K562 (cell line): ENCODE results near the gene TRAPPC4. TPM values are rescaled to one million over a fixed set of nuclear protein-coding genes. Genes with fewer than 3 reads are reported as not detected.
A peak's percentile ranks its signal among the peaks of the same experiment; 100 is the strongest.

Experiments
- CHD7 ChIP-seq: fragments of 200-600 bp; sonication (generic); IDR thresholded peaks from one replicate; pipeline ENCODE4 v1.6.1; 2012; ENCODE audit warnings: mild to moderate bottlenecking, low read depth, low read length, inconsistent platforms
- DNMT1 ChIP-seq: fragments of 450-650 bp; IDR thresholded peaks from 2 replicates; pipeline ENCODE4 v1.6.1; 2016; ENCODE audit warnings: antibody characterized with exemption, mild to moderate bottlenecking
- HSF4 ChIP-seq: fragments of 250-450 bp; sonication (Bioruptor Pico); IDR thresholded peaks from 2 replicates; pipeline ENCODE4 v2.1.2; 2022; ENCODE audit warnings: mild to moderate bottlenecking, moderate library complexity, borderline replicate concordance
- JUN ChIP-seq, 2 experiments: sonication (generic) in 1 of 2; formaldehyde crosslinking in 1 of 2; IDR thresholded peaks; 2 replicates each; pipeline versions ENCODE4 v1.6.1 to v1.8.0; 2012 to 2022; ENCODE audit warnings: borderline replicate concordance in 2 of 2, mild to moderate bottlenecking in 2 of 2, improper control_type of control experiment in 1 of 2, low read depth in 1 of 2, low read length in 1 of 2, missing genetic modification reagents in 1 of 2
- KHSRP ChIP-seq: fragments of 450-650 bp; IDR thresholded peaks from 2 replicates; pipeline ENCODE4 v1.6.1; 2017
- NCOA4 ChIP-seq: fragments of 450-650 bp; IDR thresholded peaks from 2 replicates; pipeline ENCODE4 v1.6.1; 2018; ENCODE audit warnings: mild to moderate bottlenecking; ENCODE audit not compliant: partially characterized antibody
- SIRT6 ChIP-seq: IDR thresholded peaks from one replicate; pipeline ENCODE4 v1.6.1; 2012; ENCODE audit warnings: low read depth, mild to moderate bottlenecking, control low read depth, inconsistent platforms, low read length, moderate library complexity
- TOE1 ChIP-seq, 2 experiments: fragments of 450-650 bp in 1 of 2; sonication (generic) in 1 of 2; formaldehyde crosslinking in 1 of 2; IDR thresholded peaks; 2 replicates each; pipeline versions ENCODE4 v1.7.1 to v1.8.0; 2016 to 2022; ENCODE audit warnings: borderline replicate concordance in 2 of 2, mild to moderate bottlenecking in 2 of 2, antibody characterized with exemption in 1 of 2, inconsistent platforms in 1 of 2, low read depth in 1 of 2, missing genetic modification reagents in 1 of 2, moderate library complexity in 1 of 2
- TSHZ1 ChIP-seq: fragments of 250-450 bp; sonication (Bioruptor Pico); IDR thresholded peaks from 2 replicates; pipeline ENCODE4 v1.4.0; 2020; ENCODE audit warnings: mild to moderate bottlenecking, moderate library complexity
- ZNF23 ChIP-seq: fragments of 250-450 bp; sonication (Bioruptor Pico); IDR thresholded peaks from 2 replicates; pipeline ENCODE4 v1.4.0; 2020; ENCODE audit warnings: mild to moderate bottlenecking
- polyA plus RNA-seq, 8 experiments: library from polyadenylated mRNA; depleted of rRNA in 4 of 8; stranded (reverse) in 5 of 8; unstranded in 3 of 8; fragments of >200 nt; fragmentation: Nextera tagmentation in 2 of 8; fragmentation: Illumina TruSeq in 1 of 8; extraction: Ambion mirVana in 2 of 8; extraction: Trizol in 1 of 8; gene quantifications; 2 replicates each; pipeline versions ENCODE4 v1.2.1 to v1.2.3, GENCODE V29; 2011 to 2014; ENCODE audit warnings: inconsistent platforms in 1 of 8, missing spikeins in 1 of 8
- total RNA-seq, 7 experiments: library from RNA; depleted of rRNA in 6 of 7; stranded (reverse); fragments of >200 nt in 6 of 7; fragmentation: Illumina TruSeq in 2 of 7; extraction: Trizol in 2 of 7; gene quantifications; 2 replicates each; pipeline versions ENCODE4 v1.2.1 to v1.2.3, GENCODE V29; 2011 to 2021; ENCODE audit warnings: low replicate concordance in 1 of 7

Gene TRAPPC4
- total and polyA plus RNA-seq, 9 of the 15 experiments (the other 6 are each of a cell fraction or from before 2014, with no cell fraction given): 121 to 524 (median 142) TPM

GRCh38 chr11:119057000-119057769 lies 38.6 kb downstream of the TRAPPC4 start, which contains the start of gene HYOU1 (continued):
- TF ChIP-seq TSHZ1 (no peak), CHD7 (no peak), DNMT1 (no peak), HSF4 (CRISPR knock-in tag) (no peak), ZNF23 (no peak), NCOA4 (no peak), TOE1 (IDR thresholded peaks at IDR 0.05; ENCODE audit: borderline replicate concordance) (0 out of 2 replicates have a peak, but pooled peaks have one; percentile 25), TOE1 (CRISPR knock-in tag; IDR thresholded peaks at IDR 0.05; ENCODE audit: borderline replicate concordance, low read depth) (no peak), SIRT6 (no peak), KHSRP (no peak), JUN (IDR thresholded peaks at IDR 0.05; ENCODE audit: borderline replicate concordance, low read depth, low read length) (no peak; the same call in 1 of the 2 replicates), JUN (CRISPR knock-in tag; IDR thresholded peaks at IDR 0.05; ENCODE audit: borderline replicate concordance) (no peak)
